ENCODE data around the gene HAUS5.
"Not testable (repeated sequence)": the region's sequence is repeated elsewhere in the genome, so short reads cannot be mapped to it uniquely, and the experiment has no call there.

HAUS5 gene

GRCh38 chr19:35595928-35596327 lies 16.6 kb upstream of the HAUS5 start:
- peaks cover 6% of the 10 kb centered on the region for H3K4me1 Mint-ChIP-seq
- ATAC-seq: no peak
- no peak overlapping the region for H3K27ac Mint-ChIP-seq
- peaks cover 50% of the 10 kb centered on the region for H3K27me3 Mint-ChIP-seq
- no peaks in the 10 kb centered on the region for H3K36me3 Mint-ChIP-seq
- no peaks in the 10 kb centered on the region for H3K9me3 Mint-ChIP-seq
- no peak overlapping the region for H3K4me3 Mint-ChIP-seq

GRCh38 chr19:35596366-35596999 lies 16.1 kb upstream of the HAUS5 start:
- H3K27ac Mint-ChIP-seq: no peak overlapping the region
- no peak overlapping the region for H3K4me3 Mint-ChIP-seq
- peak; percentile 67 for ATAC-seq
- peaks cover 50% of the 10 kb centered on the region for H3K27me3 Mint-ChIP-seq
- no peaks in the 10 kb centered on the region for H3K9me3 Mint-ChIP-seq
- peaks cover 6% of the 10 kb centered on the region for H3K4me1 Mint-ChIP-seq
- H3K36me3 Mint-ChIP-seq: no peaks in the 10 kb centered on the region

- H3K4me3 Mint-ChIP-seq: no peak overlapping the region
- H3K27me3 Mint-ChIP-seq: peaks cover 33% of the 10 kb centered on the region
- H3K9me3 Mint-ChIP-seq: no peaks in the 10 kb centered on the region
- no peak overlapping the region for H3K27ac Mint-ChIP-seq
- no peak for ATAC-seq
- H3K4me1 Mint-ChIP-seq: no peaks in the 10 kb centered on the region
- H3K36me3 Mint-ChIP-seq: no peaks in the 10 kb centered on the region
These were observed 10.6 kb upstream of the HAUS5 start for GRCh38 chr19:35601971-35602370.

GRCh38 chr19:35604436-35604835 lies 8.1 kb upstream of the HAUS5 start:
- not testable (repeated sequence) for H3K36me3 Mint-ChIP-seq, H3K4me3 Mint-ChIP-seq, H3K9me3 Mint-ChIP-seq, H3K27ac Mint-ChIP-seq, ATAC-seq
- Mint-ChIP-seq H3K27me3 (peaks cover 14% of the 10 kb centered on the region), H3K4me1 (peaks cover 13% of the 10 kb centered on the region)

- H3K4me1 Mint-ChIP-seq: peaks cover 33% of the 10 kb centered on the region
- not testable (repeated sequence) for H3K36me3 Mint-ChIP-seq, H3K27ac Mint-ChIP-seq, H3K4me3 Mint-ChIP-seq, H3K9me3 Mint-ChIP-seq, ATAC-seq, H3K27me3 Mint-ChIP-seq
These were observed 5.4 kb upstream of the HAUS5 start for GRCh38 chr19:35607170-35607569.

- Mint-ChIP-seq H3K27ac (peak overlapping the region; percentile 94), H3K9me3 (peaks cover 7% of the 10 kb centered on the region)
These were observed 4.9 kb upstream of the HAUS5 start for GRCh38 chr19:35607661-35608060.

GRCh38 chr19:35608251-35608650 lies 4.3 kb upstream of the HAUS5 start:
- Mint-ChIP-seq H3K9me3 (peaks cover 7% of the 10 kb centered on the region), H3K27ac (peak overlapping the region; percentile 94), H3K36me3 (peaks cover 7% of the 10 kb centered on the region), H3K27me3 (no peaks in the 10 kb centered on the region), H3K4me3 (no peak overlapping the region), H3K4me1 (peaks cover 44% of the 10 kb centered on the region)
- no peak for ATAC-seq

More at GRCh38 chr19:35607661-35608060, 4.9 kb upstream of the HAUS5 start:
- Mint-ChIP-seq H3K27me3 (no peaks in the 10 kb centered on the region), H3K36me3 (peaks cover 7% of the 10 kb centered on the region), H3K4me1 (peaks cover 38% of the 10 kb centered on the region), H3K4me3 (no peak overlapping the region)
- ATAC-seq: no peak

GRCh38 chr19:35609851-35610353 lies 2.6 kb upstream of the HAUS5 start:
- peak; percentile 80 for ATAC-seq
- Mint-ChIP-seq H3K27ac (peak overlapping the region; percentile 94), H3K4me3 (peak overlapping the region; percentile 11)

GRCh38 chr19:35612224-35612558 lies 344 bp upstream of the HAUS5 start:
- Mint-ChIP-seq H3K36me3 (peaks cover 31% of the 10 kb centered on the region), H3K4me1 (peaks cover 51% of the 10 kb centered on the region), H3K27me3 (no peaks in the 10 kb centered on the region), H3K9me3 (peaks cover 7% of the 10 kb centered on the region), H3K27ac (peak overlapping the region; percentile 94), H3K4me3 (peak overlapping the region; percentile 87)
- ATAC-seq: no peak

More at GRCh38 chr19:35609851-35610353, 2.6 kb upstream of the HAUS5 start:
- peaks cover 13% of the 10 kb centered on the region for H3K36me3 Mint-ChIP-seq
- peaks cover 51% of the 10 kb centered on the region for H3K4me1 Mint-ChIP-seq
- H3K9me3 Mint-ChIP-seq: peaks cover 7% of the 10 kb centered on the region
- no peaks in the 10 kb centered on the region for H3K27me3 Mint-ChIP-seq

GRCh38 chr19:35613574-35613973 lies 1.0 kb downstream of the HAUS5 start:
- H3K4me3 Mint-ChIP-seq: peak overlapping the region; percentile 87
- no peaks in the 10 kb centered on the region for H3K27me3 Mint-ChIP-seq
- ATAC-seq: no peak
- peaks cover 2% of the 10 kb centered on the region for H3K9me3 Mint-ChIP-seq
- H3K36me3 Mint-ChIP-seq: peaks cover 31% of the 10 kb centered on the region
- H3K27ac Mint-ChIP-seq: peak overlapping the region; percentile 94
- H3K4me1 Mint-ChIP-seq: peaks cover 45% of the 10 kb centered on the region

- Mint-ChIP-seq H3K27ac (peak overlapping the region; percentile 94), H3K4me3 (no peak overlapping the region)
- no peak for ATAC-seq
These were observed 2.5 kb downstream of the HAUS5 start for GRCh38 chr19:35615036-35615435.

GRCh38 chr19:35618857-35619256 lies 6.3 kb downstream of the HAUS5 start:
- Mint-ChIP-seq H3K4me1 (peaks cover 2% of the 10 kb centered on the region), H3K27me3 (no peaks in the 10 kb centered on the region), H3K4me3 (no peak overlapping the region), H3K36me3 (peaks cover 55% of the 10 kb centered on the region), H3K9me3 (no peaks in the 10 kb centered on the region), H3K27ac (no peak overlapping the region)
- no peak for ATAC-seq

More at GRCh38 chr19:35615036-35615435, 2.5 kb downstream of the HAUS5 start:
- Mint-ChIP-seq H3K9me3 (no peaks in the 10 kb centered on the region), H3K36me3 (peaks cover 32% of the 10 kb centered on the region), H3K4me1 (peaks cover 32% of the 10 kb centered on the region), H3K27me3 (no peaks in the 10 kb centered on the region)

- no peak overlapping the region for H3K4me3 Mint-ChIP-seq
- no peaks in the 10 kb centered on the region for H3K27me3 Mint-ChIP-seq
- H3K4me1 Mint-ChIP-seq: no peaks in the 10 kb centered on the region
- no peaks in the 10 kb centered on the region for H3K9me3 Mint-ChIP-seq
- H3K36me3 Mint-ChIP-seq: peaks cover 54% of the 10 kb centered on the region
- H3K27ac Mint-ChIP-seq: no peak overlapping the region
- no peak for ATAC-seq
These were observed 6.9 kb downstream of the HAUS5 start for GRCh38 chr19:35619290-35619923.

- Mint-ChIP-seq H3K4me3 (no peak overlapping the region), H3K9me3 (no peaks in the 10 kb centered on the region), H3K27me3 (no peaks in the 10 kb centered on the region), H3K36me3 (peaks cover 48% of the 10 kb centered on the region), H3K4me1 (no peaks in the 10 kb centered on the region), H3K27ac (no peak overlapping the region)
- ATAC-seq: no peak
These were observed 7.5 kb downstream of the HAUS5 start for GRCh38 chr19:35620001-35620400.

GRCh38 chr19:35621708-35622107 lies 9.2 kb downstream of the HAUS5 start:
- Mint-ChIP-seq H3K36me3 (peaks cover 36% of the 10 kb centered on the region), H3K27ac (peak overlapping the region; percentile 27), H3K4me3 (no peak overlapping the region), H3K4me1 (no peaks in the 10 kb centered on the region), H3K27me3 (no peaks in the 10 kb centered on the region), H3K9me3 (no peaks in the 10 kb centered on the region)
- no peak for ATAC-seq

- peaks cover 25% of the 10 kb centered on the region for H3K36me3 Mint-ChIP-seq
- H3K9me3 Mint-ChIP-seq: no peaks in the 10 kb centered on the region
- no peak for ATAC-seq
- no peaks in the 10 kb centered on the region for H3K27me3 Mint-ChIP-seq
- no peaks in the 10 kb centered on the region for H3K4me1 Mint-ChIP-seq
- no peak overlapping the region for H3K27ac Mint-ChIP-seq
- H3K4me3 Mint-ChIP-seq: no peak overlapping the region
These were observed 10.2 kb downstream of the HAUS5 start for GRCh38 chr19:35622750-35623149.

Measured in stimulated activated memory B cell treated with anti-CD40 and anti-IgM and Interleukin-4, amounts not matched to agents 10 μg/mL and 1 μg/mL and 100 μg/mL, for 72 hours (primary cell).